GM19193 (cell line): ENCODE data around the gene ADNP.

Experiments
- POLR2A ChIP-seq: IDR thresholded peaks from 4 replicates; pipeline ENCODE4 v1.6.1; 2011; ENCODE audit not compliant: insufficient read depth, insufficient read length; ENCODE audit errors: extremely low read depth

The ADNP gene

DNA sequence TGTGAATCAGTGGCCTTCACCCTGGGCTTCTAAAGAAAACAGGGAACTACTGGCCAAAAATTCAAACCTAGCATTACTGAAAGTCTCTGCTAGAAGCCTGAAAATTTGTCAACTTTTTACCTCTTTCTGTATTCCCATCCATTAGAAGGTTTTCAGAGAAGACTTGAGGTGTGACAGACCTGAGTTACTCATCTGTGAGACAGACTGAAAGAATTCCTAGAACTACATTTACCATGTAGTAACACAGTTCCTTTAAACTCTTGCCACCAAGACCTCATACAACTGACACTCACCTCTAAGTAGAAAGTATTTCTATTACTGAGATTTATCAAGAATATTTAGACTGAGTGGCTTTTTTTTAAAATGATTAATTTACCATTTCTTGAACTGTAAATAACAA lies 22.6 kb upstream of the ADNP start:
- no peak for TF ChIP-seq POLR2A

DNA sequence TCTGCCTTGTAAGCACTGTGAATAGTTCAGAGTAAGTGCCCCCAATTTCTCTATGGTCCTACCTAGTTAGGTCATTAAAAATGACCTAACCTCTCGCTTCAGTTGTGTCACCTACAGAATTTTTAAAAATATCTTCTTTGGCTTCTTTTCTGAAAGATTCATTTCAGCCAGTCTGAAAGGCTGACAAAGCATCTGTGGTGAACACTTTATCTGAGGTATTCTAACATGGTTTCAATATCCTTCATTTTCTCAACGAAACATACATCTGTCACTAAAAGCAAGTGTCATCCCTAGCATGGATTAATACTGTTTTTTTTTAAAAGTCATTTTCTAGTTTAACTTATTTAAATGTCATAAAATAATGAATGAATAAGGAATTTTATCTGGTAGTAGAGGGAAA lies 22.0 kb upstream of the ADNP start:
- TF ChIP-seq POLR2A: no peak

DNA sequence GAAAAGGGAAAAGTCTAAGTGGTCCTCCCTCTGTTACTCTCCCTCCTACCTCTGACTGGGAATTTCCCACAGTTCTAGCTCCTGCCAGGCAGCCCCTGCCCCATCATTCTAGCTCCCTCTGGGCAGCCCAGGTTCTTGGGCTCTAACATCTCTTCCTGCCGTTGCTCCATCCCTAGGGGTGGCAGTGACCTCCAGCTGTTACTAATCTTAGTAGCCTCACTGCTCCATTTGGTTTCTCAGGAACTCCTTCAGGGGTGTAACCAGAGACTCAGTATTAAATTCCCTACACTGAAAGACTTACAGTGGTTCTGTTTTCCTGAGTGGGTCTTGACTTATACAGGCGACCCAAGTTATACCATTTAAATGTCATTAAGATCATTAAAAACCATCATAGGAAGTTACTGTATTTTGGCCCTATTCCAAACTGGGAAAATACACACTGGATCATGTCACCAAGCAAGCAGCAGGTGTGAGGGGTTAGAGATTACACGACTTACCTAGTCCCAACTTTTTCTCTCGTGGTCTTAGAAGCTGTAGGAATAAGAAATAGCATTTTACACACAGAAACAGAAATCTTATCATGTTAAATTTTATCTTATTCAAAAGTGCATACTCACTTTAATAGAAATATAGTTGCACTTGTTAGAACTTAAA lies 17.0 kb upstream of the ADNP start:
- TF ChIP-seq POLR2A: no peak

DNA sequence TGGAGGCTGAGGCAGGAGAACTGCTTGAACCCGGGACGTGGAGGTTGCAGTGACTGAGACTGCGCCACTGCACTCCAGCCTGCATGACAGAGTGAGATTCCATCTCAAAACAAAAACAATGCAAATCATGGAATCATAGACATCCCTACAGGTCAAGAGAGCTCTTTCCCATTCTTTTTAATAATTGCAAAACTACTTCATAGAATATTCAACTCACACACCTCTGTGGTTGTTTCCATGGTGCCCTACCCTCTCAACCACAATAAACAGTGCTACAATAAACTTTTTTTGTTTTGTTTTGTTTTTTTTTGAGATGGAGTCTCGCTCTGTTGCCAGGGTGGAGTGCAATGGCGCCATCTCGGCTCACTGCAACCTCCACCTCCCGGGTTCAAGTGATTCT lies 11.8 kb upstream of the ADNP start:
- no peak for TF ChIP-seq POLR2A

DNA sequence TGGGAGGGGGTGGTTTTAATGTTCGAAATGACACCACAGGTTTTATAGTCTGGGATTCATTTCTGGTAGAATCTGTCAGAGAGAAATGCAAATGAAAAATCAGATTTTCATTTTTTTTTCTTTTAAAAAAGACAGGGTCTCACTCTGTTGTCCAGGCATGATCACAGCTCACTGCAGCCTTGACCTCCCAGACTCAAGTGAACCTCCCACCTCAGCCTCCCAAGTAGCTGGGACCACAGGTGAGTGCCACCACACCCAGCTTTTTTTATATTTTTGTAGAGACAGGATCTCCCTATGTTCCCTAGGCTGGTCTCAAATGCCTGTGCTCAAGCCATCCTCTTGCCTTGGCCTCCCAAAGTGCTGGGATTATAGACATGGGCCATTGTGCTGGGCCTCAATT lies 2.4 kb upstream of the ADNP start:
- TF ChIP-seq POLR2A: no peak

DNA sequence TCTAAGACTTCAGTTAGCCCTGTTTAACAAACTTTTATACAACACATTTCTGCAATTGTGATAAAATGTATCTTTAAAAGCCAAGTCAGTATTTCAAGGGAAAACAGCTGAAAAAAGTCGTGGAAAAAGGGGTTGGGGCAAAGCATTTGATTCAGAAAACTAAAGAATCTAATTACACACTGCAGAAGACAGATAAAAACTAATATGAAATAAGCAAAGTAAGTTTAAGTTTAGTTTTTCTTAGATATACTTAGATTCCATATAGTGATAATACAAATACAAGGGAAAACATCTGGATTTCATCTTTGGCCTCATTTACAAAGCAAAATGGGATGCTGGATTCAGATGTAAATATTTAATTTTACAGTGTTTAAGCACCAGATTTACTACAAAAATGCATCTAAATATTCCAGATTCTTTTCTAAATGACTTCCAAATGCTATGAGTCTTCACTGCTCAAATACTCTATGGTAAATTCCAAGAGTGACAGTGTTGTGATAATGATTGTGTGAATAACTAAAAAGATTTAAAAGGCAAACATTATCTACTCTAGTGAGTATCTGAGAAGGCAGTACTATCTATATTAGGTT lies 1.5 kb upstream of the ADNP start:
- no peak for TF ChIP-seq POLR2A

DNA sequence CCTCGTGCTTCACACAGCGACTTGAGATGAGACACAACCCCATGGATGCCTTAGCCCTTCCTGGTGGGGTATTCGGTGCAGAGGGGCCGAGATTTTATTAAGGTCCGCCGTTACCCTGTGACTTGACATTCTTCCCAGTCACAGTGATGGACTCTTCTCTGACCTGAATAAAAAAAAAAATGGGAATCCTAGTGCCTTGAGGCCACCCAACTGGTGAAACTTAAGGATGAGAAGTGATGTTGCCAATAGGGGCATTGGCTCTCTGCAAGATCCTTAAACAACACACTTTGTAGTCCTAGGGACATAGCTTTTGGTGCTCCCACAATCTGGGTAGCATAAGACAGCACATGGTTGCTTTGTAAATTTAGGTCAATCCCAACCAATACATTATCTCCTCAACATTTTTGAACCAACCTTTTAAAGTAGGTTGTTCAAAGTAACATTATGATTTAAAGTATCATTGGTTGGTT lies 814 bp upstream of the ADNP start:
- TF ChIP-seq POLR2A: no peak

DNA sequence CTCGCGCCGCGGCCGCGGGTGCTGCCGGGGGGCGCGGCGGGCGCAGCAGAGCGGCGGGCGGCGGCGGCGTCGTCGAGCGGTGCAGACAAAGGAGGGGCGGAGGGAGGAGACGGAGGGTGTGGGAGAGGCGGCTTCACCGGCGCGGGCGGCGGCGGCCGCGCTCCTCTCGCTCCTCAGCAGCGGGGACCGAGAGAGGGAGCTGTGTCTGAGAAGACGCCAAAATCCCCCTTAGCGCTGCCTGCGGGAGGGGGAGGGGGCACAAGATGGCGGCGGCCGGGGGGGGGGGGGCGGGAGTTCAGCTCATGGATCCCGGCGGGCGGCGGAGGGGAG lies 296 bp downstream of the ADNP start:
- no peak for TF ChIP-seq POLR2A

DNA sequence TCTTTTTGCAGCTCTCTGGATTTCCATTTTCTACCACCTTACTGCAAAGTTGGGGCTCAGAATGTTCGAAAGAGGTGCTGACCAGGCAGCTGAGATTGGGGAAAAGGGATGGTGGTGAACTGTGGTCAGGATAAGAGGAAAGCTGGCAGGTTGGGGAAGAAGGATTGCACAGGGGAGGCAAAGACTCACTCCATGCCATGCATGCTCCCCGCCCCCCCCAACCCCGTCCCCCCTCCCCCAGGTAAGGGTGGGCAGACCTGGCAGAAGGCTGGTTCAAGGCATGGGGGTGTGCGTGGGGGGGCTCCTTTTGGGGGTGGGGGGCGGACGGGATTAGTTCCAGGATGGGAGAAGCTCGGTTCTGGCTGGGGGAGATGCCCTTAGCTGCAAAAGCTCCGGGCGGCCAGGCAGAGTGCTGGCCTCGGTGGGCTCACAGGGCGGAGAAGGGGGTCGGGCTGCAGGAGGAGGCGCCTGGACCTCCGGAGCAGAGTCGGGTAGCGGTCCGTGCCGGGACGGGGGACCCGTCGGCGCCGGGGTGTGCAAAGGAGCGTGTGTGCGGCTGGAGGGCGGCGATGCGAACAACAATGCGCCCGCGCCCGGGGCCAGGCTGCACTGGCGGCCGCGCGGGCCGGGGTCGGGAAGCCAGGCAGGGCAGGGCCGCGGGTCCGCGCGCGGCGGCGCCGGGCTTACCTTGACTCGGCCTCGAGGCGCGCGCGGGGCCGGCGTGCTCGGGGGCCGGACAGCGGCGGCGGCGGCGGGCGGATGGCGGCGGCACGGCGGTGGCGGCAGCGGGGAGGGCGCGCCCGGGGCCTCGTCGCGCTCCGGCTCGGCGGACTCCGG lies 880 bp downstream of the ADNP start:
- no peak for TF ChIP-seq POLR2A

DNA sequence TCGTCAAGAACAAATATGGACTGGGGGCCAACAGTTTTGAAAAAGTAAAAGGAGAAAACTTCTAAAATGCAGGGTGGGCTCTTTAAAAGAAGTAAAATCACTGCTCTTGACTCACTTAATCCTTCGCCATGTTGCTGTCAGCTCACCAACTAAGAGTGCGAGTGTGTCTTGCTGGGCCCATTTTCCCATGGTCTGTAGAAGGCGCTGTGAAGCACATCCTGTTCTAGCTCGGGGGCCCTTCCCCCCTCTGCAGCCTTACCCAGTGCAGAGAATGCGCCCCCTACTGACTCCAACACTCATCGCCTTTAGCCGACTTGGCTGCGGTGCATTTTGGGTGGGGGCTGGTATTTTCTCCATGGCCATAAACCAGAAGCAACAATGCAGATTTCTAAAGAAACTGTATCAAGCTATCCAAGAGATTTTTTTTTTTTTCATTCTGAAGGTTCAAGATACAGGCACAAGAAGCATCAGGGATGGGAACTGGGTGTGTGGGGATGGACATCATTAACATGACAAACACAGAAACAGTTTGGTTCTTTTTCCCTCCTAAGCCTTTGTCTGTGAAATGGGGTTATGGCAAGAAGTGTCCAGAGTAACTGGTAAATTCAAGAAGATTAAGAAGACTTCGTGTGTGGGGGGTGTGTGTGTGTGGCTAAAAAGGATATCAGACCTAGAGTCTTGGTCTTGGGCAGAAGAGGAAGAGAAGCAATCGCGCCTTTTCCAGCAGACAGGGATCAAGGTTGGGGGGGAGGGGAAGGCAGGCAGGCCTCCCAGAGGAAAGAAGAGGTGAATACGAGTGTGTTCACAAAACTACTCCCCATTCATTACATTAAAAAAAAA lies 1.7 kb downstream of the ADNP start:
- no peak for TF ChIP-seq POLR2A

DNA sequence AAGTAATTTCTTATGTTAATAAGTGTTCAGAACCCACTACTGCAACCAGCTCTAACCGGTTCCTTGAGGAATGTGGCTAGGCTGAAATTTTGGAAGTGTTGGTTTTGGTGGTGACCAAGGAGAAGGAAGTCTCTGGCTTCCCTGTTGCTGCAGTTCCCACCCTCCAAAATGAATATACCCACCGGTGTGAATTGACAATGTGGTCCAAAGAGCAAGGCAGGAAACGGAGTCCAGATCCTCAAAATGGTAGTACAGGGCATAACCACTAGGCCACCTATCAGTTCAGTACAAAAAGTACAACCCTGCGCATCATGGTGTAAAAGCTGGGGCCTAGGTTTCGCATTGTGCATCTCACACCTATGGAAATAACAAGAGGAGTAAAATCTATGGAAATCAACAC lies 2.8 kb downstream of the ADNP start:
- no peak for TF ChIP-seq POLR2A

DNA sequence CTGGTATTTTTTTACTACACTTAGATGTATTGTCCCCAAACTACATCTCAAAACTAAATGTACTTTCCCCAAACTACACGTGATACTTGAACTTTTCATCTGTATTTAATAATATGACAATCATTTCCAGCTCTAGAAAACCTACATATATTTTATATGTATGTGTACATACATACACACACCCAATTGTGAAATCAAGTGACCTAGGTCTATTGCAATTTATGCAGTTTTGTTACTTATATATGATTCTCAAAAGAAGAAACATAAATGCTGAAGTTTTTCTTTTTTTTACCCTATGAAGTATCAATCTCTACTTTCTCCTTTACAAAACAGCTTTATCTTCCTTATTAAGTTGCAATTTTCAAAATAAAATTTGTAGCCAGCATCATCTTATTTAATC lies 4.7 kb downstream of the ADNP start:
- no peak for TF ChIP-seq POLR2A

DNA sequence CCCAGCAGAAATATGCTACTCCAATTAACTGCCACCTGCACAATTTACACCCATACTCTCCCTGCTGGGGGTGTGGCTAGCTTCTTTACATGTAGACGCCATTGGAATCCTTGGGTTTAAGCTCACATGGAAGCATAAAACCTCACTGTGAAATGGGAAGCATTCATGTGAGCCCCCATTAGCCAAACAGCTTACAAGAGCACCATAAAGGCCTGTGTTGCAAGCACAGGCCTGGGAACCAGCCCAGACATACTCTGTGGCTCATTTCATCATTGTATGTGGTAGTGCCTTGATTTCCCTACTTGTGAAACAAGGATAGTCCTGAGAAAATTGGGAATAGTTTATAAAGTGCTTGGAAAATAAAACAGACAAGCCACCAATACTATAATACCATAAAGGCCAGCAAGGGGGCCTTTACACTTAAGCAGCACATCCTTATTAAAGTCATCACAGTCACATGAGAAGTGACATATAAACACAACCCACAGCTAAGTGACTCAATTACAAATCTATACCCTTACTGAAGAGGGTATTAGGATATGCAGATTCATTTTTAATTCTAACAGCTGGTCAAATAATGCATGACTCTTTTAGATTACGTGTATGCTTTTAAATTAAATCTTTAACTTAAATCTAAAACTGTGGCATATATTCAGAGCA lies 6.8 kb downstream of the ADNP start:
- no peak for TF ChIP-seq POLR2A

DNA sequence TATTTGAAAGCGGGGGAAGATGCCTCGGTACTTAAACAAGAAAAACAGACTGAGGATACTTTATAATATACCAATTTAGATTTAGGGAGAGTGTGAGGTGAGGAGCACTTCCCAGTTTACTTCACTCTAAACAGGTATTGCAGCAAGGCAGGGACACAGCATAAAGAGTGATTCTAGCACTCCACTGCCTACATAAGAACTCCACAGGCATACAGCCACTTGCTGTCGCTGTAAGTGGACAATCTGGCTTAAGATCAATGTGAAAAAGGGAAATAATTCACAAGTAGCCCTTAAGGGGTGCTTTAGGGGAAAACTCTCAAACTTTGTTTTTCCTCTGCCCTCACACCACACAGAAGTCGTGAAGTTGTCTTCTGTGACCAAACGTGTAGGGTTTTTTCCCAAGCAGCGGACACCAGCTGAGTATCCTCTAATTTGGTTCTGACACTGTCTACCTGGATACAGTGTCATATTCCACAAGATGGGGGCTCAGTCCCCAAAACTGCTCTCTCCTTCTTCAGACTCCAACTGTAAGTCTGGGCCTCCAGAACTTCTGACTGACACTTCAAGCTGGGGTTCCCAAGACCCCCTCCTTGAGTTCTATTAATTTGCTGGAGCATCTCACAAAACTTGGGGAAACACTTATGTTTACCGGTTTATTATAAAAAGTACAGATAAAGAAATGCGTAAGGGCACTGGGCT lies 9.3 kb downstream of the ADNP start:
- TF ChIP-seq POLR2A: no peak
